NCI-H2227 (cell line): ENCODE data around the gene MFAP3L.
"Not testable (repeated sequence)": the region's sequence is repeated elsewhere in the genome, so short reads cannot be mapped to it uniquely, and the experiment has no call there.

ENCODE experiments used
- DNase-seq: peaks from one replicate; lab custom pipeline; 2025; ENCODE audit not compliant: unreplicated experiment; lab: John Stamatoyannopoulos, UW

Gene MFAP3L

GRCh38 chr4:169945636-169946035, 80.6 kb downstream of the MFAP3L start:
- no peak for DNase-seq

GRCh38 chr4:169943601-169944000, 82.6 kb downstream of the MFAP3L start:
- not testable (repeated sequence) for DNase-seq

- no peak for DNase-seq
Observed at GRCh38 chr4:169941141-169941540, 85.1 kb downstream of the MFAP3L start.

GRCh38 chr4:169940460-169940859, 85.7 kb downstream of the MFAP3L start:
- DNase-seq, result no peak
